ENCODE measurements around the gene TMEM40.
A peak's percentile ranks its signal among the peaks of the same experiment; 100 is the strongest.
"Not testable (repeated sequence)": the region's sequence is repeated elsewhere in the genome, so short reads cannot be mapped to it uniquely, and the experiment has no call there.

Gene TMEM40

GRCh38 chr3:12750223-12750622 lies 8.8 kb downstream of the TMEM40 start:
- DNase-seq = no peak

- DNase-seq = no peak
These were observed 10.6 kb downstream of the TMEM40 start for GRCh38 chr3:12748477-12748876.

GRCh38 chr3:12746419-12746818 lies 12.6 kb downstream of the TMEM40 start:
- DNase-seq = no peak

- no peak for DNase-seq
These were observed 14.7 kb downstream of the TMEM40 start for GRCh38 chr3:12744326-12744725.

GRCh38 chr3:12743583-12743982 lies 15.5 kb downstream of the TMEM40 start:
- no peak for DNase-seq

GRCh38 chr3:12742330-12743107 lies 16.5 kb downstream of the TMEM40 start:
- DNase-seq = no peak

- DNase-seq = no peak
These were observed 17.9 kb downstream of the TMEM40 start for GRCh38 chr3:12741209-12741608.

GRCh38 chr3:12737833-12738232 lies 21.2 kb downstream of the TMEM40 start:
- DNase-seq = no peak

- DNase-seq = no peak
These were observed 21.7 kb downstream of the TMEM40 start for GRCh38 chr3:12737319-12737718.

GRCh38 chr3:12734960-12735359 lies 24.1 kb downstream of the TMEM40 start:
- DNase-seq = no peak

GRCh38 chr3:12733566-12733965 lies 25.5 kb downstream of the TMEM40 start:
- no peak for DNase-seq

- no peak for DNase-seq
These were observed 28.4 kb downstream of the TMEM40 start for GRCh38 chr3:12730506-12731242.

GRCh38 chr3:12729051-12729651 lies 29.9 kb downstream of the TMEM40 start:
- DNase-seq = no peak

- DNase-seq = no peak
These were observed 31.1 kb downstream of the TMEM40 start for GRCh38 chr3:12727937-12728336.

- DNase-seq = no peak
These were observed 31.6 kb downstream of the TMEM40 start for GRCh38 chr3:12727481-12727880.

GRCh38 chr3:12725436-12725835 lies 33.6 kb downstream of the TMEM40 start:
- no peak for DNase-seq

GRCh38 chr3:12724794-12725193 lies 34.3 kb downstream of the TMEM40 start:
- no peak for DNase-seq

- DNase-seq = not testable (repeated sequence)
These were observed 35.7 kb downstream of the TMEM40 start for GRCh38 chr3:12723362-12723761.

- no peak for DNase-seq
These were observed 36.8 kb downstream of the TMEM40 start for GRCh38 chr3:12722226-12722625.

- DNase-seq = peak; percentile 61
These were observed 38.8 kb downstream of the TMEM40 start for GRCh38 chr3:12719984-12720898.

- no peak for DNase-seq
These were observed 39.5 kb downstream of the TMEM40 start for GRCh38 chr3:12719541-12719940.

- DNase-seq = no peak
These were observed 42.4 kb downstream of the TMEM40 start for GRCh38 chr3:12716605-12717151.
